Neuron (in vitro differentiated cells): ENCODE measurements around the gene MBNL1.

ENCODE experiments used
- H2AFZ ChIP-seq: one replicate; pipeline ENCODE4 v1.6.1; 2013; ENCODE audit warnings: low read depth, mild to moderate bottlenecking, inconsistent platforms, low read length, moderate library complexity
- H3K27me3 ChIP-seq: one replicate; pipeline ENCODE4 v1.6.1; 2013; ENCODE audit warnings: low read length; ENCODE audit not compliant: insufficient read depth
- H3K36me3 ChIP-seq: one replicate; pipeline ENCODE4 v1.6.1; 2013; ENCODE audit warnings: low read length; ENCODE audit not compliant: insufficient read depth
- H3K4me1 ChIP-seq: one replicate; pipeline ENCODE4 v1.6.1; 2013; ENCODE audit warnings: low read length; ENCODE audit not compliant: insufficient read depth
- H3K4me3 ChIP-seq: 2 replicates; pipeline ENCODE4 v1.5.1; 2013; ENCODE audit warnings: mild to moderate bottlenecking, low read length, moderate library complexity
- H3K9me3 ChIP-seq: one replicate; pipeline ENCODE4 v1.6.1; 2013; ENCODE audit warnings: low read length

The MBNL1 gene

GRCh38 chr3:152313914-152314313, 45.2 kb downstream of the MBNL1 start:
- Histone ChIP-seq H3K9me3 (no peaks in the 10 kb centered on the region), H3K4me1 (peaks cover 11% of the 10 kb centered on the region), H3K27me3 (no peaks in the 10 kb centered on the region), H3K4me3 (no peak overlapping the region), H3K36me3 (no peaks in the 10 kb centered on the region), H2AFZ (no peak overlapping the region)

- H3K4me1 ChIP-seq, result peaks cover 19% of the 10 kb centered on the region
- H2AFZ ChIP-seq, result no peak overlapping the region
- H3K27me3 ChIP-seq, result no peaks in the 10 kb centered on the region
- H3K4me3 ChIP-seq, result no peak overlapping the region
- H3K36me3 ChIP-seq, result no peaks in the 10 kb centered on the region
- H3K9me3 ChIP-seq, result no peaks in the 10 kb centered on the region
Observed at GRCh38 chr3:152314677-152315353, 46.1 kb downstream of the MBNL1 start.

GRCh38 chr3:152315623-152316022, 46.9 kb downstream of the MBNL1 start:
- Histone ChIP-seq H3K4me3 (no peak overlapping the region), H3K9me3 (no peaks in the 10 kb centered on the region), H2AFZ (no peak overlapping the region), H3K27me3 (no peaks in the 10 kb centered on the region), H3K4me1 (peaks cover 19% of the 10 kb centered on the region), H3K36me3 (no peaks in the 10 kb centered on the region)

- Histone ChIP-seq H3K9me3 (no peaks in the 10 kb centered on the region), H2AFZ (no peak overlapping the region), H3K4me3 (no peak overlapping the region), H3K4me1 (peaks cover 21% of the 10 kb centered on the region), H3K27me3 (no peaks in the 10 kb centered on the region), H3K36me3 (no peaks in the 10 kb centered on the region)
Observed at GRCh38 chr3:152316318-152316717, 47.6 kb downstream of the MBNL1 start.

GRCh38 chr3:152317184-152317583, 48.5 kb downstream of the MBNL1 start:
- no peaks in the 10 kb centered on the region for H3K27me3 ChIP-seq
- no peaks in the 10 kb centered on the region for H3K9me3 ChIP-seq
- no peak overlapping the region for H2AFZ ChIP-seq
- H3K36me3 ChIP-seq, result no peaks in the 10 kb centered on the region
- peaks cover 25% of the 10 kb centered on the region for H3K4me1 ChIP-seq
- H3K4me3 ChIP-seq, result no peak overlapping the region

- Histone ChIP-seq H3K27me3 (no peaks in the 10 kb centered on the region), H3K4me3 (no peak overlapping the region), H2AFZ (no peak overlapping the region), H3K9me3 (no peaks in the 10 kb centered on the region), H3K4me1 (peaks cover 25% of the 10 kb centered on the region), H3K36me3 (no peaks in the 10 kb centered on the region)
Observed at GRCh38 chr3:152317956-152318355, 49.2 kb downstream of the MBNL1 start.

GRCh38 chr3:152318512-152318911, 49.8 kb downstream of the MBNL1 start:
- no peak overlapping the region for H2AFZ ChIP-seq
- no peaks in the 10 kb centered on the region for H3K36me3 ChIP-seq
- H3K9me3 ChIP-seq, result no peaks in the 10 kb centered on the region
- no peak overlapping the region for H3K4me3 ChIP-seq
- H3K27me3 ChIP-seq, result no peaks in the 10 kb centered on the region
- peaks cover 25% of the 10 kb centered on the region for H3K4me1 ChIP-seq

GRCh38 chr3:152319256-152319655, 50.5 kb downstream of the MBNL1 start:
- Histone ChIP-seq H2AFZ (no peak overlapping the region), H3K36me3 (no peaks in the 10 kb centered on the region), H3K27me3 (no peaks in the 10 kb centered on the region), H3K4me1 (peaks cover 25% of the 10 kb centered on the region), H3K9me3 (no peaks in the 10 kb centered on the region), H3K4me3 (no peak overlapping the region)

GRCh38 chr3:152319831-152320617, 51.3 kb downstream of the MBNL1 start:
- no peak overlapping the region for H3K4me3 ChIP-seq
- no peaks in the 10 kb centered on the region for H3K27me3 ChIP-seq
- no peaks in the 10 kb centered on the region for H3K36me3 ChIP-seq
- H3K4me1 ChIP-seq, result peaks cover 25% of the 10 kb centered on the region
- no peaks in the 10 kb centered on the region for H3K9me3 ChIP-seq
- H2AFZ ChIP-seq, result no peak overlapping the region

- H3K9me3 ChIP-seq, result peaks cover 4% of the 10 kb centered on the region
- H3K4me3 ChIP-seq, result no peak overlapping the region
- H3K36me3 ChIP-seq, result no peaks in the 10 kb centered on the region
- H2AFZ ChIP-seq, result no peak overlapping the region
- no peaks in the 10 kb centered on the region for H3K27me3 ChIP-seq
- peaks cover 25% of the 10 kb centered on the region for H3K4me1 ChIP-seq
Observed at GRCh38 chr3:152321200-152321954, 52.6 kb downstream of the MBNL1 start.

GRCh38 chr3:152321955-152322377, 53.2 kb downstream of the MBNL1 start:
- Histone ChIP-seq H3K36me3 (no peaks in the 10 kb centered on the region), H3K4me1 (peaks cover 25% of the 10 kb centered on the region), H3K27me3 (no peaks in the 10 kb centered on the region), H2AFZ (no peak overlapping the region), H3K4me3 (no peak overlapping the region), H3K9me3 (peaks cover 4% of the 10 kb centered on the region)

- Histone ChIP-seq H3K4me3 (no peak overlapping the region), H2AFZ (no peak overlapping the region), H3K9me3 (peaks cover 4% of the 10 kb centered on the region), H3K36me3 (no peaks in the 10 kb centered on the region), H3K4me1 (peaks cover 25% of the 10 kb centered on the region), H3K27me3 (no peaks in the 10 kb centered on the region)
Observed at GRCh38 chr3:152322756-152323155, 54.0 kb downstream of the MBNL1 start.

- H3K27me3 ChIP-seq, result no peaks in the 10 kb centered on the region
- H2AFZ ChIP-seq, result no peak overlapping the region
- H3K36me3 ChIP-seq, result no peaks in the 10 kb centered on the region
- H3K4me1 ChIP-seq, result peaks cover 15% of the 10 kb centered on the region
- H3K9me3 ChIP-seq, result peaks cover 4% of the 10 kb centered on the region
- H3K4me3 ChIP-seq, result no peak overlapping the region
Observed at GRCh38 chr3:152323834-152324233, 55.1 kb downstream of the MBNL1 start.
